ENCODE data around the gene POTEM.
"Not testable (repeated sequence)": the region's sequence is repeated elsewhere in the genome, so short reads cannot be mapped to it uniquely, and the experiment has no call there.

DNA sequence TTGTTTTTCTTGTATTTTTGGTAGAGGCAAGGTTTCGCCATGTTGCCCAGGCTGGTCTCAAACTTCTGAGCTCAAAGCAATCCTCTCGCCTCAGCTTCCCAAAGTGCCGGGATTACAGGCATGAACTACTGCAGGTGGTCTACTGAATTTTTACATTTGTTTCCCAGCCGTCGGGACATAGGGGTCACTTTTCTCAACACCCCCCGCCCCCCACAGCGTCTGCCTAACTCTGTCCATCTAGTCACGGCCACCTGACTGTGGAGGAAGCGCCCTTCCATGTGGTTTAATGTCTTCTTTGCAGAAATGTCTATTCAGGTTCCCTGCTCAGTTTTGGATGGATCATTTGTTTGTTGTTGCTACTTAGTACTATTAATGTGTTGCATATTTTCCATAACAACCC is 14.1 kb upstream of the POTEM start:
- not testable (repeated sequence) for TF ChIP-seq CTCF, POLR2A (IDR thresholded peaks at IDR 0.05)
